Vagina (tissue), 2 donors: ENCODE data around the gene MINDY3. TPM values are rescaled to one million over a fixed set of nuclear protein-coding genes. Genes with fewer than 3 reads are reported as not detected.
"Not testable (repeated sequence)": the region's sequence is repeated elsewhere in the genome, so short reads cannot be mapped to it uniquely, and the experiment has no call there.

Source experiments
- DNase-seq, 2 donors: peaks; one replicate each; pipeline ENCODE4 v3.0.0-alpha.2; 2017; ENCODE audit errors: extremely low spot score in 2 of 2
- H3K27ac ChIP-seq: fragments of 200-600 bp; sonication (generic); one replicate; pipeline ENCODE4 v1.5.1; 2019
- H3K27me3 ChIP-seq: fragments of 200-600 bp; sonication (generic); one replicate; pipeline ENCODE4 v1.5.1; 2019
- H3K36me3 ChIP-seq, 2 donors: fragments of 200-600 bp; sonication (generic); one replicate each; pipeline ENCODE4 v1.5.1; 2017 to 2019
- H3K4me1 ChIP-seq: fragments of 200-600 bp; sonication (generic); one replicate; pipeline ENCODE4 v1.5.1; 2019
- H3K4me3 ChIP-seq, 2 donors: fragments of 200-600 bp; sonication (generic); 1 replicate in 1 of 2; 2 replicates in 1 of 2; pipeline ENCODE4 v1.5.1; 2016 to 2019
- H3K9me3 ChIP-seq: fragments of 200-600 bp; sonication (generic); one replicate; pipeline ENCODE4 v1.5.1; 2019
- CTCF ChIP-seq, 3 experiments: fragments of 450-650 bp in 2 of 3; fragments of 200-600 bp in 1 of 3; sonication (generic) in 1 of 3; IDR thresholded peaks; one replicate each; pipeline ENCODE4 v1.5.1; 2017 to 2019; ENCODE audit warnings: antibody characterized with exemption in 3 of 3, mild to moderate bottlenecking in 2 of 3, moderate library complexity in 2 of 3
- POLR2A ChIP-seq, 2 donors: fragments of 450-650 bp; IDR thresholded peaks; one replicate each; pipeline ENCODE4 v1.6.1; 2017; ENCODE audit warnings: antibody characterized with exemption in 2 of 2, mild to moderate bottlenecking in 2 of 2, moderate library complexity in 2 of 2
- POLR2AphosphoS5 ChIP-seq, 2 donors: sonication (generic); formaldehyde crosslinking; IDR thresholded peaks; one replicate each; pipeline ENCODE4 v1.9.0; 2017; ENCODE audit warnings: antibody characterized with exemption in 2 of 2, mild to moderate bottlenecking in 2 of 2, low read depth in 1 of 2; ENCODE audit not compliant: insufficient read depth in 1 of 2
- intact Hi-C: fragments of 100-400 bp; cut with DNase I; formaldehyde crosslinking; loops from one replicate; pipeline ENCODE4 v1.15.1; 2023
- total RNA-seq: library from RNA; depleted of rRNA; stranded (reverse); fragments of >200 nt; gene quantifications from one replicate; pipeline ENCODE4 v1.2.3, GENCODE V29; 2016

The MINDY3 gene
- total RNA-seq, 1 donor from 2014 or later, result 25.0 TPM

GRCh38 chr10:15775513-15775912, 84.8 kb downstream of the MINDY3 start:
- H3K27ac ChIP-seq, result no peak overlapping the region
- H3K4me1 ChIP-seq, result no peaks in the 10 kb centered on the region
- H3K36me3 ChIP-seq, result peaks cover 0 to 12% of the 10 kb centered on the region in 2 donors
- DNase-seq, result no peak
- no peak overlapping the region for H3K4me3 ChIP-seq
- intact Hi-C loops, result no loop called here
- H3K27me3 ChIP-seq, result no peaks in the 10 kb centered on the region
- TF ChIP-seq CTCF (IDR thresholded peaks at IDR 0.05), result no peak
- no peak for TF ChIP-seq POLR2AphosphoS5 (IDR thresholded peaks at IDR 0.05; ENCODE audit: insufficient read depth in 1 of 2, low read depth in 1 of 2)
- no peak for TF ChIP-seq POLR2A (IDR thresholded peaks at IDR 0.05)
- H3K9me3 ChIP-seq, result no peaks in the 10 kb centered on the region

GRCh38 chr10:15774534-15774933, 85.8 kb downstream of the MINDY3 start:
- H3K4me1 ChIP-seq, intact Hi-C loops, H3K27ac ChIP-seq, DNase-seq, H3K9me3 ChIP-seq, H3K27me3 ChIP-seq, H3K4me3 ChIP-seq: not testable (repeated sequence)
- H3K36me3 ChIP-seq, result peaks cover 0 to 11% of the 10 kb centered on the region in 2 donors

GRCh38 chr10:15764892-15765454, 95.3 kb downstream of the MINDY3 start:
- intact Hi-C loops, result no loop called here
- no peak overlapping the region for H3K4me3 ChIP-seq
- H3K9me3 ChIP-seq, result no peaks in the 10 kb centered on the region
- no peaks in the 10 kb centered on the region for H3K27me3 ChIP-seq
- H3K36me3 ChIP-seq, result no peaks in the 10 kb centered on the region
- DNase-seq, result no peak
- TF ChIP-seq POLR2A (IDR thresholded peaks at IDR 0.05) (no peak), CTCF (IDR thresholded peaks at IDR 0.05) (no peak), POLR2AphosphoS5 (IDR thresholded peaks at IDR 0.05; ENCODE audit: insufficient read depth in 1 of 2, low read depth in 1 of 2) (no peak)
- no peak overlapping the region for H3K27ac ChIP-seq
- H3K4me1 ChIP-seq, result no peaks in the 10 kb centered on the region

- H3K27me3 ChIP-seq, result no peaks in the 10 kb centered on the region
- H3K4me1 ChIP-seq, result no peaks in the 10 kb centered on the region
- H3K27ac ChIP-seq, result no peak overlapping the region
- H3K36me3 ChIP-seq, result no peaks in the 10 kb centered on the region
- no peak overlapping the region for H3K4me3 ChIP-seq
- intact Hi-C loops, result no loop called here
- no peak for TF ChIP-seq CTCF (IDR thresholded peaks at IDR 0.05)
- TF ChIP-seq POLR2A (IDR thresholded peaks at IDR 0.05), result no peak
- no peak for TF ChIP-seq POLR2AphosphoS5 (IDR thresholded peaks at IDR 0.05; ENCODE audit: insufficient read depth in 1 of 2, low read depth in 1 of 2)
- no peak for DNase-seq
- H3K9me3 ChIP-seq, result no peaks in the 10 kb centered on the region
These were observed 97.3 kb downstream of the MINDY3 start for GRCh38 chr10:15763006-15763405.

- H3K27ac ChIP-seq, H3K27me3 ChIP-seq, H3K9me3 ChIP-seq, intact Hi-C loops, DNase-seq, H3K4me3 ChIP-seq, H3K4me1 ChIP-seq, H3K36me3 ChIP-seq: not testable (repeated sequence)
These were observed 98.1 kb downstream of the MINDY3 start for GRCh38 chr10:15762239-15762638.

- H3K36me3 ChIP-seq, DNase-seq, intact Hi-C loops, H3K27me3 ChIP-seq, H3K9me3 ChIP-seq, H3K4me1 ChIP-seq, H3K27ac ChIP-seq, H3K4me3 ChIP-seq: not testable (repeated sequence)
These were observed 99.1 kb downstream of the MINDY3 start for GRCh38 chr10:15761224-15761623.

GRCh38 chr10:15760681-15761080, 99.6 kb downstream of the MINDY3 start:
- Histone ChIP-seq H3K27ac (no peak overlapping the region), H3K9me3 (no peaks in the 10 kb centered on the region), H3K4me1 (no peaks in the 10 kb centered on the region), H3K36me3 (no peaks in the 10 kb centered on the region), H3K4me3 (no peak overlapping the region), H3K27me3 (no peaks in the 10 kb centered on the region)
- DNase-seq, result no peak
- intact Hi-C loops, result no loop called here
- TF ChIP-seq POLR2A (IDR thresholded peaks at IDR 0.05) (no peak), POLR2AphosphoS5 (IDR thresholded peaks at IDR 0.05; ENCODE audit: insufficient read depth in 1 of 2, low read depth in 1 of 2) (no peak), CTCF (IDR thresholded peaks at IDR 0.05) (no peak)
